Peyer's patch (tissue), 4 donors: ENCODE results near the gene ZNF500. TPM values are rescaled to one million over a fixed set of nuclear protein-coding genes. Genes with fewer than 3 reads are reported as not detected.

Experiments
- DNase-seq, 3 donors: peaks; one replicate each; pipeline ENCODE4 v3.0.0-alpha.2; 2017 to 2019
- H3K27ac ChIP-seq, 4 donors: fragments of 200-600 bp; sonication (generic); one replicate each; pipeline ENCODE4 v1.5.1; 2016 to 2019
- H3K27me3 ChIP-seq, 2 donors: fragments of 200-600 bp; sonication (generic); one replicate each; pipeline ENCODE4 v1.5.1; 2019
- H3K36me3 ChIP-seq, 3 donors: fragments of 200-600 bp; sonication (generic); one replicate each; pipeline ENCODE4 v1.5.1; 2016 to 2019
- H3K4me1 ChIP-seq, 4 donors: fragments of 200-600 bp; sonication (generic); one replicate each; pipeline ENCODE4 v1.5.1; 2016 to 2019
- H3K4me3 ChIP-seq, 4 donors: fragments of 200-600 bp; sonication (generic); 1 replicate in 3 of 4; 2 replicates in 1 of 4; pipeline ENCODE4 v1.5.1; 2016 to 2019; ENCODE audit warnings: mild to moderate bottlenecking in 1 of 4
- H3K9me3 ChIP-seq, 4 donors: fragments of 200-600 bp; sonication (generic); one replicate each; pipeline ENCODE4 v1.5.1; 2016 to 2019; ENCODE audit warnings: mild to moderate bottlenecking in 1 of 4
- CTCF ChIP-seq, 6 experiments: fragments of 450-650 bp in 4 of 6; fragments of 200-600 bp in 2 of 6; sonication (generic) in 1 of 6; IDR thresholded peaks; one replicate each; pipeline ENCODE4 v1.5.1; 2017 to 2019; ENCODE audit warnings: antibody characterized with exemption in 6 of 6, mild to moderate bottlenecking in 3 of 6, moderate library complexity in 1 of 6
- POLR2A ChIP-seq, 2 donors: fragments of 450-650 bp; IDR thresholded peaks; one replicate each; pipeline ENCODE4 v1.5.1; 2017; ENCODE audit warnings: antibody characterized with exemption in 2 of 2, mild to moderate bottlenecking in 2 of 2, moderate library complexity in 2 of 2
- total RNA-seq, 4 donors: library from RNA; depleted of rRNA; stranded (reverse); fragments of >200 nt; gene quantifications; one replicate each; pipeline ENCODE4 v1.1.0, GENCODE V29; 2016

The ZNF500 gene
- total RNA-seq, result 10 to 100 TPM in 3 of 4 donors, 1 to 10 TPM in 1; 4.1 to 24.8 (median 14.5) TPM

- Histone ChIP-seq H3K4me1 (peaks cover 0 to 33% (median 14%) of the 10 kb centered on the region in 4 donors), H3K27ac (peak within 1 kb of the TSS; percentile 72 to 90 (median 86)), H3K36me3 (peaks cover 0 to 29% (median 0%) of the 10 kb centered on the region in 3 donors), H3K27me3 (no peaks in the 10 kb centered on the region), H3K9me3 (no peaks in the 10 kb centered on the region), H3K4me3 (peak within 1 kb of the TSS; percentile 78 to 89 (median 86))
- peak; percentile 98 to 99 (median 99) for DNase-seq
- TF ChIP-seq POLR2A (IDR thresholded peaks at IDR 0.05) (peak; percentile 57 to 72), CTCF (IDR thresholded peaks at IDR 0.05) (no peak)
Measured at GRCh38 chr16:4766875-4767628, at the start of gene ZNF500. Gene ZNF500 (minus strand): TSS chr16:4767162. CDS start chr16:4765978, 1,184 bp downstream.

GRCh38 chr16:4814542-4815173, 47.7 kb upstream of the ZNF500 start:
- no peak for TF ChIP-seq CTCF (IDR thresholded peaks at IDR 0.05)
- no peak for TF ChIP-seq POLR2A (IDR thresholded peaks at IDR 0.05)
- Histone ChIP-seq H3K4me3 (no peak overlapping the region), H3K4me1 (peaks cover 0 to 4% (median 0%) of the 10 kb centered on the region in 4 donors), H3K27me3 (no peaks in the 10 kb centered on the region), H3K27ac (peak overlapping the region in 1 of 4 donors; percentile 61), H3K9me3 (no peaks in the 10 kb centered on the region), H3K36me3 (peaks cover 0 to 89% (median 5%) of the 10 kb centered on the region in 3 donors)
- no peak for DNase-seq

GRCh38 chr16:4814046-4814445, 47.1 kb upstream of the ZNF500 start:
- Histone ChIP-seq H3K4me1 (peaks cover 0 to 4% (median 0%) of the 10 kb centered on the region in 4 donors), H3K27ac (peak overlapping the region in 1 of 4 donors; percentile 67)

GRCh38 chr16:4813251-4814003, 46.5 kb upstream of the ZNF500 start:
- Histone ChIP-seq H3K27ac (peak overlapping the region in 1 of 4 donors; percentile 67), H3K36me3 (peaks cover 0 to 89% (median 0%) of the 10 kb centered on the region in 3 donors), H3K27me3 (no peaks in the 10 kb centered on the region), H3K4me1 (peaks cover 0 to 4% (median 0%) of the 10 kb centered on the region in 4 donors), H3K4me3 (no peak overlapping the region), H3K9me3 (no peaks in the 10 kb centered on the region)
- DNase-seq, result no peak
- TF ChIP-seq CTCF (IDR thresholded peaks at IDR 0.05) (no peak), POLR2A (IDR thresholded peaks at IDR 0.05) (no peak)

More at GRCh38 chr16:4814046-4814445, 47.1 kb upstream of the ZNF500 start:
- Histone ChIP-seq H3K27me3 (no peaks in the 10 kb centered on the region), H3K9me3 (no peaks in the 10 kb centered on the region), H3K36me3 (peaks cover 0 to 89% (median 0%) of the 10 kb centered on the region in 3 donors), H3K4me3 (no peak overlapping the region)
- no peak for TF ChIP-seq POLR2A (IDR thresholded peaks at IDR 0.05)
- no peak for DNase-seq

GRCh38 chr16:4811773-4812172, 44.8 kb upstream of the ZNF500 start:
- Histone ChIP-seq H3K27ac (no peak overlapping the region), H3K36me3 (peaks cover 0 to 93% (median 0%) of the 10 kb centered on the region in 3 donors), H3K4me1 (peaks cover 0 to 4% (median 0%) of the 10 kb centered on the region in 4 donors), H3K4me3 (no peak overlapping the region), H3K27me3 (no peaks in the 10 kb centered on the region), H3K9me3 (no peaks in the 10 kb centered on the region)
- no peak for DNase-seq
- TF ChIP-seq POLR2A (IDR thresholded peaks at IDR 0.05), result no peak

GRCh38 chr16:4811242-4811641, 44.3 kb upstream of the ZNF500 start:
- peaks cover 0 to 92% (median 0%) of the 10 kb centered on the region in 3 donors for H3K36me3 ChIP-seq

More at GRCh38 chr16:4811242-4811641, 44.3 kb upstream of the ZNF500 start:
- TF ChIP-seq POLR2A (IDR thresholded peaks at IDR 0.05), result no peak
- TF ChIP-seq CTCF (IDR thresholded peaks at IDR 0.05), result no peak
- H3K27ac ChIP-seq, result no peak overlapping the region
- H3K4me3 ChIP-seq, result no peak overlapping the region
- no peaks in the 10 kb centered on the region for H3K9me3 ChIP-seq
- DNase-seq, result no peak
- no peaks in the 10 kb centered on the region for H3K27me3 ChIP-seq
- H3K4me1 ChIP-seq, result peaks cover 0 to 4% (median 0%) of the 10 kb centered on the region in 4 donors
